Fibroblast of lung (primary cell): ENCODE data around the gene SNRK.

Experiments used
- EZH2 ChIP-seq: IDR thresholded peaks from 2 replicates; pipeline ENCODE4 v1.5.1; 2012; ENCODE audit warnings: low read length, control low read depth, mild to moderate bottlenecking; ENCODE audit errors: missing control alignments
- TF ChIP-seq, protein P1 (sequence below), 2 donors: IDR thresholded peaks in 1 of 2; conservative IDR thresholded peaks in 1 of 2; 1 replicate in 1 of 2; 2 replicates in 1 of 2; pipeline ENCODE4 v1.5.1; 2011 to 2012; ENCODE audit warnings: low read length in 2 of 2, control low read depth in 1 of 2, inconsistent platforms in 1 of 2, low read depth in 1 of 2, mild to moderate bottlenecking in 1 of 2

DNA sequence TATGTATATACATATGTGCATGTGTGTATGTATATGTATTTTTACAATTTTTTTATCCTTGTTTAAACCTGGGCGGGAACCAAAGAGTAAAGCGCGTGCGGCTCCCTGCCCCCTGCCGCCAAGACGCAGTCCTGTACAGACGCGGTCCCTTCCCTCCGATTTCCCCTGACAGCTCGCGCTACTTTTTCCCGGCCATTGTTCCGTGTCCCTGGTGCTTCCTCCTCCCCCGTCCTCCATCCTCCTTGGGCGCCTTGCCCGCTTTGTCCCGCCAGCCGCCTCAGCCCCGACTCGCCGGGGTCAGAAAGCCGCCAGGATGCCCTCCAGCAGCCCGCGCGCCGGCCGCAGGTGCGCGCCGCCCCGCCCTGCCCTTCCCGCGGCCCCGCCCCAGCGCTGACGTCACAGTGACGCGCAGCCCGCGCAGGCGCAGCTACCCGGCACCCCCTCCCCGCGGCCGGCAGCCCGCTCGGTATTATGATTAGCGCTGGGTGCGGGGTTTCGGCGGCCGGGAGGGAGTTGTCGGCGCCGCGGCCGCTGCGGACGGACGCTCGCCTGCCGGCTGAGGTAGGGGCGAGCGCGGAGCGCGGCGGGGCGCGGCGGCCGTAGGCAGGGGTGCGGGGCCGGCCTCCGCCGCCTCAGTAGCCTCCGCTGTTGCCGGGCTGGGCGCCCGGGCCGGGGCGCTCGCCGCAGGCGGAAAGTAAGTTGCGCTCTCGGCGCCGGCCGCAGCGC lies at the start of gene SNRK:
- TF ChIP-seq, protein P1, sequence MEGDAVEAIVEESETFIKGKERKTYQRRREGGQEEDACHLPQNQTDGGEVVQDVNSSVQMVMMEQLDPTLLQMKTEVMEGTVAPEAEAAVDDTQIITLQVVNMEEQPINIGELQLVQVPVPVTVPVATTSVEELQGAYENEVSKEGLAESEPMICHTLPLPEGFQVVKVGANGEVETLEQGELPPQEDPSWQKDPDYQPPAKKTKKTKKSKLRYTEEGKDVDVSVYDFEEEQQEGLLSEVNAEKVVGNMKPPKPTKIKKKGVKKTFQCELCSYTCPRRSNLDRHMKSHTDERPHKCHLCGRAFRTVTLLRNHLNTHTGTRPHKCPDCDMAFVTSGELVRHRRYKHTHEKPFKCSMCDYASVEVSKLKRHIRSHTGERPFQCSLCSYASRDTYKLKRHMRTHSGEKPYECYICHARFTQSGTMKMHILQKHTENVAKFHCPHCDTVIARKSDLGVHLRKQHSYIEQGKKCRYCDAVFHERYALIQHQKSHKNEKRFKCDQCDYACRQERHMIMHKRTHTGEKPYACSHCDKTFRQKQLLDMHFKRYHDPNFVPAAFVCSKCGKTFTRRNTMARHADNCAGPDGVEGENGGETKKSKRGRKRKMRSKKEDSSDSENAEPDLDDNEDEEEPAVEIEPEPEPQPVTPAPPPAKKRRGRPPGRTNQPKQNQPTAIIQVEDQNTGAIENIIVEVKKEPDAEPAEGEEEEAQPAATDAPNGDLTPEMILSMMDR (conservative IDR thresholded peaks at IDR 0.05 in 1 of 2, IDR thresholded peaks at IDR 0.05 in 1 of 2; ENCODE audit: low read depth in 1 of 2, low read length in 2 of 2) = peak in 1 of 2 donors; percentile 40
- no peak for TF ChIP-seq EZH2
